ENCODE measurements around the gene TRMT61B. TPM values are rescaled to one million over a fixed set of nuclear protein-coding genes. Genes with fewer than 3 reads are reported as not detected.

TRMT61B gene
- total and polyA plus RNA-seq, 2 of the 13 experiments (the other 11 are each of a cell fraction or from before 2014, with no cell fraction given), result 19.7 to 23.5 TPM

DNA sequence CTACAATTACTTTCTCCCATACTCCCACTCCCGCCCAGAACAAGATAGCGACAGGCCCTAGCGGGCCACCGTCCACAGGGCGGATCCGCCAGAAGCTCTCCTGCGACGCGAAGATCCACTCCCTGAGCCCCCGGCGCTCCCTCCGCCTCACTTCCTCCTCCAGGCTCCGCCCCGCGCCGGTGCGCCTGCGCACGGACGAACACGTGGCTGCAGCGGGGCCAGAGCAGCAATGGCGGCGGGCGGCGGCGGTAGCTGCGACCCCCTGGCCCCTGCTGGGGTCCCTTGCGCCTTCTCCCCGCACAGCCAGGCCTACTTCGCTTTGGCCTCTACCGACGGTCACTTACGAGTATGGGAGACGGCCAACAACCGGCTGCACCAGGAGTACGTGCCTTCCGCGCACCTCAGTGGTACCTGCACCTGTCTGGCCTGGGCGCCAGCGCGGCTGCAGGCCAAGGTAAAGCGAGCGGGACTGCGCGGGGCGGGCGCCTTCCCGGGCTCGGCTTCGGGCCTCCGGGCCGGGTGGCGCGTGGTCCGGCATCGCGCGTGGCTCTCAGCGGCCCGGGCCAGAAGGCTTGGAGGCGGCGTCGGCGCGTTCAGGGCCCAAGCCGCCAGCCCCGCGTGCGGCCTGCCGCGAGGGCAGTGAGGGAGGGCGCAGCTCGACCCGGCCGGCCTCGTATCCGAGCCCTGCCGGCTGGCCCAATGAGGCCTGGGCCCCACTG, 24.5 kb upstream of the TRMT61B start, which contains the start of gene WDR43 (continued):
- TF ChIP-seq, protein P1, sequence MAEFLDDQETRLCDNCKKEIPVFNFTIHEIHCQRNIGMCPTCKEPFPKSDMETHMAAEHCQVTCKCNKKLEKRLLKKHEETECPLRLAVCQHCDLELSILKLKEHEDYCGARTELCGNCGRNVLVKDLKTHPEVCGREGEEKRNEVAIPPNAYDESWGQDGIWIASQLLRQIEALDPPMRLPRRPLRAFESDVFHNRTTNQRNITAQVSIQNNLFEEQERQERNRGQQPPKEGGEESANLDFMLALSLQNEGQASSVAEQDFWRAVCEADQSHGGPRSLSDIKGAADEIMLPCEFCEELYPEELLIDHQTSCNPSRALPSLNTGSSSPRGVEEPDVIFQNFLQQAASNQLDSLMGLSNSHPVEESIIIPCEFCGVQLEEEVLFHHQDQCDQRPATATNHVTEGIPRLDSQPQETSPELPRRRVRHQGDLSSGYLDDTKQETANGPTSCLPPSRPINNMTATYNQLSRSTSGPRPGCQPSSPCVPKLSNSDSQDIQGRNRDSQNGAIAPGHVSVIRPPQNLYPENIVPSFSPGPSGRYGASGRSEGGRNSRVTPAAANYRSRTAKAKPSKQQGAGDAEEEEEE (CRISPR knock-in tag; IDR thresholded peaks at IDR 0.05; ENCODE audit: borderline replicate concordance), result no peak
- peak; percentile 75 for TF ChIP-seq SRSF1 (optimal IDR thresholded peaks at IDR 0.05; ENCODE audit: low read depth, low read length)
- TF ChIP-seq ZFP1 (CRISPR knock-in tag; IDR thresholded peaks at IDR 0.05), result 0 out of 2 replicates have a peak, but pooled peaks have one; percentile 27
- TF ChIP-seq ZNF792 (CRISPR knock-in tag; IDR thresholded peaks at IDR 0.05), result peak; percentile 79
- TF ChIP-seq, protein P2, sequence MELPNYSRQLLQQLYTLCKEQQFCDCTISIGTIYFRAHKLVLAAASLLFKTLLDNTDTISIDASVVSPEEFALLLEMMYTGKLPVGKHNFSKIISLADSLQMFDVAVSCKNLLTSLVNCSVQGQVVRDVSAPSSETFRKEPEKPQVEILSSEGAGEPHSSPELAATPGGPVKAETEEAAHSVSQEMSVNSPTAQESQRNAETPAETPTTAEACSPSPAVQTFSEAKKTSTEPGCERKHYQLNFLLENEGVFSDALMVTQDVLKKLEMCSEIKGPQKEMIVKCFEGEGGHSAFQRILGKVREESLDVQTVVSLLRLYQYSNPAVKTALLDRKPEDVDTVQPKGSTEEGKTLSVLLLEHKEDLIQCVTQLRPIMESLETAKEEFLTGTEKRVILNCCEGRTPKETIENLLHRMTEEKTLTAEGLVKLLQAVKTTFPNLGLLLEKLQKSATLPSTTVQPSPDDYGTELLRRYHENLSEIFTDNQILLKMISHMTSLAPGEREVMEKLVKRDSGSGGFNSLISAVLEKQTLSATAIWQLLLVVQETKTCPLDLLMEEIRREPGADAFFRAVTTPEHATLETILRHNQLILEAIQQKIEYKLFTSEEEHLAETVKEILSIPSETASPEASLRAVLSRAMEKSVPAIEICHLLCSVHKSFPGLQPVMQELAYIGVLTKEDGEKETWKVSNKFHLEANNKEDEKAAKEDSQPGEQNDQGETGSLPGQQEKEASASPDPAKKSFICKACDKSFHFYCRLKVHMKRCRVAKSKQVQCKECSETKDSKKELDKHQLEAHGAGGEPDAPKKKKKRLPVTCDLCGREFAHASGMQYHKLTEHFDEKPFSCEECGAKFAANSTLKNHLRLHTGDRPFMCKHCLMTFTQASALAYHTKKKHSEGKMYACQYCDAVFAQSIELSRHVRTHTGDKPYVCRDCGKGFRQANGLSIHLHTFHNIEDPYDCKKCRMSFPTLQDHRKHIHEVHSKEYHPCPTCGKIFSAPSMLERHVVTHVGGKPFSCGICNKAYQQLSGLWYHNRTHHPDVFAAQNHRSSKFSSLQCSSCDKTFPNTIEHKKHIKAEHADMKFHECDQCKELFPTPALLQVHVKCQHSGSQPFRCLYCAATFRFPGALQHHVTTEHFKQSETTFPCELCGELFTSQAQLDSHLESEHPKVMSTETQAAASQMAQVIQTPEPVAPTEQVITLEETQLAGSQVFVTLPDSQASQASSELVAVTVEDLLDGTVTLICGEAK (IDR thresholded peaks at IDR 0.05), result no peak
- TF ChIP-seq, protein P2 (CRISPR knock-in tag; IDR thresholded peaks at IDR 0.05), result 0 out of 2 replicates have a peak, but pooled peaks have one; percentile 69
- peak; percentile 43 for TF ChIP-seq AGO1 (IDR thresholded peaks at IDR 0.05; ENCODE audit: low read depth, low read length, poor library complexity, severe bottlenecking)
- peak; percentile 98; the same call in 1 of the 2 replicates for TF ChIP-seq KAT7 (CRISPR knock-in tag; IDR thresholded peaks at IDR 0.05; ENCODE audit: borderline replicate concordance)
- peak; percentile 84; the same call in 1 of the 2 replicates for TF ChIP-seq ZNF430 (CRISPR knock-in tag; IDR thresholded peaks at IDR 0.05)
- peak; percentile 91 for TF ChIP-seq ARHGAP35 (CRISPR knock-in tag; IDR thresholded peaks at IDR 0.05; ENCODE audit: borderline replicate concordance)
- TF ChIP-seq, protein P3, sequence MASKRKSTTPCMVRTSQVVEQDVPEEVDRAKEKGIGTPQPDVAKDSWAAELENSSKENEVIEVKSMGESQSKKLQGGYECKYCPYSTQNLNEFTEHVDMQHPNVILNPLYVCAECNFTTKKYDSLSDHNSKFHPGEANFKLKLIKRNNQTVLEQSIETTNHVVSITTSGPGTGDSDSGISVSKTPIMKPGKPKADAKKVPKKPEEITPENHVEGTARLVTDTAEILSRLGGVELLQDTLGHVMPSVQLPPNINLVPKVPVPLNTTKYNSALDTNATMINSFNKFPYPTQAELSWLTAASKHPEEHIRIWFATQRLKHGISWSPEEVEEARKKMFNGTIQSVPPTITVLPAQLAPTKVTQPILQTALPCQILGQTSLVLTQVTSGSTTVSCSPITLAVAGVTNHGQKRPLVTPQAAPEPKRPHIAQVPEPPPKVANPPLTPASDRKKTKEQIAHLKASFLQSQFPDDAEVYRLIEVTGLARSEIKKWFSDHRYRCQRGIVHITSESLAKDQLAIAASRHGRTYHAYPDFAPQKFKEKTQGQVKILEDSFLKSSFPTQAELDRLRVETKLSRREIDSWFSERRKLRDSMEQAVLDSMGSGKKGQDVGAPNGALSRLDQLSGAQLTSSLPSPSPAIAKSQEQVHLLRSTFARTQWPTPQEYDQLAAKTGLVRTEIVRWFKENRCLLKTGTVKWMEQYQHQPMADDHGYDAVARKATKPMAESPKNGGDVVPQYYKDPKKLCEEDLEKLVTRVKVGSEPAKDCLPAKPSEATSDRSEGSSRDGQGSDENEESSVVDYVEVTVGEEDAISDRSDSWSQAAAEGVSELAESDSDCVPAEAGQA (IDR thresholded peaks at IDR 0.05; ENCODE audit: low read depth), result peak; percentile 81
- TF ChIP-seq, protein P3 (CRISPR knock-in tag; IDR thresholded peaks at IDR 0.05; ENCODE audit: borderline replicate concordance), result no peak
